Suprapubic skin (tissue), 4 donors: ENCODE data around the gene SYT1. TPM values are rescaled to one million over a fixed set of nuclear protein-coding genes. Genes with fewer than 3 reads are reported as not detected.

Source experiments
- DNase-seq, 2 donors: peaks; one replicate each; pipeline ENCODE4 v3.0.0-alpha.2; 2019; ENCODE audit warnings: low spot score in 2 of 2
- H3K27ac ChIP-seq: fragments of 200-600 bp; sonication (generic); one replicate; pipeline ENCODE4 v1.5.1; 2019
- H3K27me3 ChIP-seq: fragments of 200-600 bp; sonication (generic); one replicate; pipeline ENCODE4 v1.5.1; 2019
- H3K36me3 ChIP-seq: fragments of 200-600 bp; sonication (generic); one replicate; pipeline ENCODE4 v1.5.1; 2019
- H3K4me1 ChIP-seq: fragments of 200-600 bp; sonication (generic); one replicate; pipeline ENCODE4 v1.5.1; 2019
- H3K4me3 ChIP-seq: fragments of 200-600 bp; sonication (generic); one replicate; pipeline ENCODE4 v1.5.1; 2019; ENCODE audit warnings: mild to moderate bottlenecking
- H3K9me3 ChIP-seq: fragments of 200-600 bp; sonication (generic); one replicate; pipeline ENCODE4 v1.5.1; 2019
- EP300 ChIP-seq: sonication (generic); formaldehyde crosslinking; IDR thresholded peaks from one replicate; pipeline ENCODE4 v1.6.1; 2017; ENCODE audit warnings: antibody characterized with exemption
- POLR2A ChIP-seq, 2 donors: fragments of 450-650 bp; IDR thresholded peaks; one replicate each; pipeline ENCODE4 v1.6.1; 2017; ENCODE audit warnings: antibody characterized with exemption in 2 of 2, mild to moderate bottlenecking in 2 of 2, moderate library complexity in 2 of 2
- POLR2AphosphoS5 ChIP-seq, 3 donors: sonication (generic); formaldehyde crosslinking; IDR thresholded peaks; one replicate each; pipeline ENCODE4 v1.6.1; 2017; ENCODE audit warnings: antibody characterized with exemption in 3 of 3
- WGBS: methylation state at CpG from one replicate; pipeline ENCODE4 v1.1.5; 2018; 5-methylcytosine and 5-hydroxymethylcytosine counted together
- total RNA-seq, 4 donors: library from RNA; depleted of rRNA; stranded (reverse); fragments of >200 nt; gene quantifications; one replicate each; pipeline ENCODE4 v1.1.0, GENCODE V29; 2016
- TF ChIP-seq, protein P1 (sequence below), 2 donors: fragments of 200-600 bp in 1 of 2; fragments of 450-650 bp in 1 of 2; sonication (generic) in 1 of 2; IDR thresholded peaks; one replicate each; pipeline ENCODE4 v1.5.1; 2016 to 2019; ENCODE audit warnings: antibody characterized with exemption in 2 of 2, mild to moderate bottlenecking in 1 of 2, moderate library complexity in 1 of 2

SYT1 gene
- total RNA-seq, 4 donors from 2014 or later: 0.15 to 0.31 TPM; not detected in 2

DNA sequence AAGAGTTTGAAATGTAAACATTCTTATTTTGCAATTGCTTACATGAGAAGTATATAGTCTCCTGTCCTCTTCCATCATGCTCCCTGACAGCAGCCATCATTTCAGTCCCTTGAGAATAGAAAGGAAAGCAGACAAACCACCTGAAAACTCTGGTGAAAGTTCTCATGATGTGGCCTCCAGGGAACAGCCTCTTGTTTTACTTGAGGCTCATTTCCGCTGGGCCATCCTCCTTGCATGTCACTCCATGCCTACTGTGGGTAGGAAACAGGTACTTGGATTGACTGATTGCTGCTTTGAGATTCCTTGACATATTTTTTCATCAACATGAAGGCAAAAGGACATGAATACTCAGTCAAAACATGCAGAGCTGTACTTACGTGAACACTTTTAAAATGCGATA, 6.0 kb downstream of the SYT1 start:
- no peaks in the 10 kb centered on the region for H3K36me3 ChIP-seq
- no peak overlapping the region for H3K4me3 ChIP-seq
- no peaks in the 10 kb centered on the region for H3K9me3 ChIP-seq
- no peaks in the 10 kb centered on the region for H3K4me1 ChIP-seq
- H3K27ac ChIP-seq: no peak overlapping the region
- H3K27me3 ChIP-seq: no peaks in the 10 kb centered on the region
- TF ChIP-seq EP300 (no peak), POLR2A (IDR thresholded peaks at IDR 0.05) (no peak)
- 86% methylated on average over 3 of the region's 3 CpGs for WGBS
- no peak for DNase-seq

DNA sequence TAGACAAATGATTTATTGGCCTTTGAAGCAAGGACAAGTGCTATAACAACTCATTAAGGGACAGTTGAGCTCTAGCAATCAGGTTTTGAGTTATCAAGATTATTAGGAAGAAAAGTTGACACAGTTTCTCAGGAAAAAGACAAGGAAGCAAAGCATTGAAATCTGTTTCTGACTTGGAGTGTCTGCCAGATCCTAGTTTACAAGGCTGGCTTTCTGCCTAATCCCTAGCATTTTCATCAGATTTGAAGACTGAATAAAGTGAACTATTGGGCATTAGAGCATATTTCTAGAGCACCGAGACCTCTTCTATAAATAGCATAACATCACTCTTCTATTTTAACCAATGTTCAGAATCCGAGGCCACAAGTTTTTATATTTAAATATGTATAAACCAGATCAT, 7.0 kb downstream of the SYT1 start:
- DNase-seq: no peak
- TF ChIP-seq EP300 (no peak), POLR2AphosphoS5 (IDR thresholded peaks at IDR 0.05) (no peak), POLR2A (IDR thresholded peaks at IDR 0.05) (no peak)
- TF ChIP-seq, protein P1, sequence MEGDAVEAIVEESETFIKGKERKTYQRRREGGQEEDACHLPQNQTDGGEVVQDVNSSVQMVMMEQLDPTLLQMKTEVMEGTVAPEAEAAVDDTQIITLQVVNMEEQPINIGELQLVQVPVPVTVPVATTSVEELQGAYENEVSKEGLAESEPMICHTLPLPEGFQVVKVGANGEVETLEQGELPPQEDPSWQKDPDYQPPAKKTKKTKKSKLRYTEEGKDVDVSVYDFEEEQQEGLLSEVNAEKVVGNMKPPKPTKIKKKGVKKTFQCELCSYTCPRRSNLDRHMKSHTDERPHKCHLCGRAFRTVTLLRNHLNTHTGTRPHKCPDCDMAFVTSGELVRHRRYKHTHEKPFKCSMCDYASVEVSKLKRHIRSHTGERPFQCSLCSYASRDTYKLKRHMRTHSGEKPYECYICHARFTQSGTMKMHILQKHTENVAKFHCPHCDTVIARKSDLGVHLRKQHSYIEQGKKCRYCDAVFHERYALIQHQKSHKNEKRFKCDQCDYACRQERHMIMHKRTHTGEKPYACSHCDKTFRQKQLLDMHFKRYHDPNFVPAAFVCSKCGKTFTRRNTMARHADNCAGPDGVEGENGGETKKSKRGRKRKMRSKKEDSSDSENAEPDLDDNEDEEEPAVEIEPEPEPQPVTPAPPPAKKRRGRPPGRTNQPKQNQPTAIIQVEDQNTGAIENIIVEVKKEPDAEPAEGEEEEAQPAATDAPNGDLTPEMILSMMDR (IDR thresholded peaks at IDR 0.05): no peak
- no peak overlapping the region for H3K27ac ChIP-seq
- no peaks in the 10 kb centered on the region for H3K4me1 ChIP-seq
- no peaks in the 10 kb centered on the region for H3K27me3 ChIP-seq
- no peak overlapping the region for H3K4me3 ChIP-seq
- WGBS: 21% methylated on average over 2 of the region's 2 CpGs
- H3K9me3 ChIP-seq: no peaks in the 10 kb centered on the region
- H3K36me3 ChIP-seq: no peaks in the 10 kb centered on the region

DNA sequence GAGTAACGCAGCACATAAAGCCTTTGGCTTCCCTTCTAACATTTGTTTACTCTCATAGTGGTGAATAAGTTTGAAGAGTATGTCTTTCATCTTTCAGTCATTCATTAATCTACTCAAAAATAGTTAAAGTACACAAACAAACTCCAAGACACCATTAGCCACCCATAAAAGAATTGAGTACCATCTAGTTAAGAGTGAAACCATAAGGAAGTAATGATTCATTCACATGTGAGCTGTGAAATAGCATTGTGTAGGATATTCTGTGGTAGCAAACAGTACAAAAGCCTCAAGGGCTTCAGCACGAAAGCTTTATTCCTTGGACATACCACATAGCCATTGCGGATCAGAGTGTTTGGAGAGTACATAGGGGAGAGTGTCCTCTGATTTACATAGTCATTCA, 13.9 kb downstream of the SYT1 start:
- 94% methylated on average over 3 of the region's 3 CpGs for WGBS
- H3K27ac ChIP-seq: no peak overlapping the region
- H3K27me3 ChIP-seq: no peaks in the 10 kb centered on the region
- H3K36me3 ChIP-seq: no peaks in the 10 kb centered on the region
- H3K4me3 ChIP-seq: no peak overlapping the region
- no peaks in the 10 kb centered on the region for H3K9me3 ChIP-seq
- no peaks in the 10 kb centered on the region for H3K4me1 ChIP-seq
- TF ChIP-seq, protein P1 (IDR thresholded peaks at IDR 0.05): no peak
- TF ChIP-seq POLR2A (IDR thresholded peaks at IDR 0.05) (no peak), POLR2AphosphoS5 (IDR thresholded peaks at IDR 0.05) (no peak), EP300 (no peak)
- no peak for DNase-seq

DNA sequence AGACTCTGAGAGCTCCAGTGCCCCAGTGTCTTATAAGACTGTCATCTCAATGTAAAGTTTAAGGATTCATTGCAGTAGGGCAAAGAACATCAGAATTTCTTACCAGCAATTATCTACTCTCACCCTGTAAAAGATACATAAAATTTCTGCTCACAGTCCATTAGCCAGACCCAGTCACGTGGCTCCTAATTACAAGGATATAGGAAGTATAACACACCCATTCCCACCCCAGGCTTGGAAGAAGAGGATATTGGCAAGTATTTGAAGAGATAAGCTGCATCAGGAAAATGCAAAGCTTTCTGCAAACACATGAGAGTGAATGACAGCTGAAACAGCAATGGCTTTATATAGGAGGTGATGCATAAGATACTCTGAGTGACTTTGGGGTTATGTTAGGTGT, 14.3 kb downstream of the SYT1 start:
- Histone ChIP-seq H3K9me3 (no peaks in the 10 kb centered on the region), H3K27me3 (no peaks in the 10 kb centered on the region), H3K4me1 (no peaks in the 10 kb centered on the region), H3K27ac (no peak overlapping the region), H3K4me3 (no peak overlapping the region), H3K36me3 (no peaks in the 10 kb centered on the region)
- TF ChIP-seq POLR2AphosphoS5 (IDR thresholded peaks at IDR 0.05) (no peak), EP300 (no peak)
- TF ChIP-seq, protein P1 (IDR thresholded peaks at IDR 0.05): no peak
- DNase-seq: no peak
- 73% methylated on average over 1 of the region's 1 CpG for WGBS

DNA sequence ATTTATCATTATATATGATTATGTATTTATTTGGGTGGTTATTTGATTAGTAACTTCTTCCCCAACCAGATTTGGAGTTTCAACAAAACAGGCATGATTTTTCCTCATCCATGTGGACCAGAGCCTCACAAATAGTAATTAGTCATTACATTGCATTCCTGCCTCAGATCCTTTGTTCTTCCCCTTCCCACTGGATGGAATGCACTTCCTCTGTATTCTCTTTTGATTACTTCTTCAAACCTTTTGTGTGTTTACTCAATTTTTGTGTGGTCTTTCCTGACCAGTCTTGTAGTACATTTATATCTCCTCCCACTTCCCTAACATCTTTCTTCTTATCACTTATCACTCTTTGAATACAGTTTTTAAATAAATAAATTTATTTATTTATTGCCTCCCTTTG, 15.5 kb downstream of the SYT1 start:
- H3K9me3 ChIP-seq: no peaks in the 10 kb centered on the region
- H3K27ac ChIP-seq: no peak overlapping the region

More for the DNA sequence above, 15.5 kb downstream of the SYT1 start:
- no peaks in the 10 kb centered on the region for H3K27me3 ChIP-seq
- no peaks in the 10 kb centered on the region for H3K36me3 ChIP-seq
- no peak for DNase-seq
- no peak overlapping the region for H3K4me3 ChIP-seq
- H3K4me1 ChIP-seq: no peaks in the 10 kb centered on the region
- no peak for TF ChIP-seq EP300
- TF ChIP-seq, protein P1 (IDR thresholded peaks at IDR 0.05): no peak
- no peak for TF ChIP-seq POLR2AphosphoS5 (IDR thresholded peaks at IDR 0.05)
- no peak for TF ChIP-seq POLR2A (IDR thresholded peaks at IDR 0.05)
